ENCODE measurements around the gene ITLN2.
"Not testable (repeated sequence)": the region's sequence is repeated elsewhere in the genome, so short reads cannot be mapped to it uniquely, and the experiment has no call there.

The ITLN2 gene

DNA sequence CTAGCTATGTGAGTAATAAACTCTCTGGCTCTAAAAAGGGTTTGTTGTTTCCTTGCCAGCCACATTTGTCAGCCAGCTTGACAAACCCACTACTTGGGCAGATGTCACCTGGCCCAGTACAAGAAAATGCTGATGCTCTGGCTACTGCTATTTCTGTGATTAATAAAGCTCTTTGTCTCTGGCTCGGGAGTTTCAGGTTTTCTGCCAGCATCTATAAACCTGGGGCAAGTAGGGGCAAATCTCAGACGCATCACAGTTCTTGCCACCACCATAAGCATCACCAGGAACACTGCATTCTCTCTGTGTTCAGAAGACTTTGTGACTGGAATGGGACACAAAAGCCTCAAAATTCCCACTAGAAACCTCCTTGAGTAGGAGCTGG is 2.5 kb downstream of the ITLN2 start:
- DNase-seq: no peak

- peak; percentile 17 for DNase-seq
These were observed 3.0 kb downstream of the ITLN2 start for GRCh38 chr1:160951443-160952128.

DNA sequence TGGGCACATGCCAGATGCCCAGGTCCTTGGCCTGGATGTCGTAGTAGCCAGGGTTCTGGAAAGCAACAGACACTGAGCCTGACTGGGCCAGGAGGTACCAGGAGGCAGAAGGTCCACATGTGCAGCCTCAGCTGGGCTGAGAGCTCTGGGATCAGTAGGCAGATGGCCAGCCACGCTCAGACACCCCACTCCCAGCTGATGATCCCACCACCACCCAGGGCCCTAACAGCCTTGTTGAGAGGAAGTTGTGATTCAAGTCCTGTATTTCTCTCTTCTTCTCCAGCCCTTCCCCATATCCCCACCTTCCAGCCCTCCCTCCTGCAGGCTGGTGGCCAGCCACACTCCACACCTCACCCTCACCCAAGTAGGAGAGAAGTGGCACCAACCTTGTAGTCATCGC is 4.0 kb downstream of the ITLN2 start:
- no peak for DNase-seq

DNA sequence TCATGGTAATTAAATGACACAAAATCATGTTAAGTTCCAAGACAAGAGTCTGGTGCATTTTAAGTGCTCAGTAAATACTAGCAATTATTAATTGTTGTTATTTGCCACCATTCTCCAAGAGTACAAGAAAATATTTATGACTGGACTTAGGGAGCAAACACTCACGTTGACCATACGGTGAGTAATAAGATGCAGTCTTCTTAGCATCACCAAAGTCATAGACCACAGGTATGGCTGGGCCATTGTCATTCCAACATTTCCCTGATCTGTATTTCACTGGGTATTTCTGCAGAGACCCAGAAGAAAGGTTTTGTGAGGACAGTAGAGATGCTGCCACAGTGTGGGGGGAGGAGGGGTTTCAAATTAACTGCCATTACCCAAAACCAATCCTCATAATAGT is 4.7 kb downstream of the ITLN2 start:
- no peak for DNase-seq

DNA sequence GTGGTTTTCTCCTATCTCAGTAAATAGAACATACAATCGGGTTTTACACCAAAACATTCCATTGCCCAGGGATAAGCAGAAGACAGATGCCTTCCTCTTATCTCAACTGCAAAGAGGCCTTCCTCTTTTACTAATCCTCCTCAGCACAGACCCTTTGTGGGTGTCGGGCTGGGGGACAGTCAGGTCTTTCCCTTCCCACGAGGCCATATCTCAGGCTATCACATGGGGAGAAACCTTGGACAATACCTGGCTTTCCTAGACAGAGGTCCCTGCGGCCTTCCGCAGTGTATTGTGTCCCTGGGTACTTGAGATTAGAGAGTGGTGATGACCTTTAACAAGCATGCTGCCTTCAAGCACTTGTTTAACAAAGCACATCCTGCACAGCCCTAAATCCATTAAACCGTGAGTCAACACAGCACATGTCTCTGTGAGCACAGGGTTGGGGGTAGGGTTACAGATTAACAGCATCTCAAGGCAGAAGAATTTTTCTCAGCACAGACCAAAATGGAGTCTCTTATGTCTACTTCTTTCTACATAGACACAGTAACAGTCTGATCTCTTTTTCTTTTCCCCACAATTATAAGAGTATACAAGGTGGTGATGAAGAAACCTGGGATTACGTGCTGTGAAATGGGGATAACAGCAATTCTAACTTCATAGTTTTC is 5.3 kb downstream of the ITLN2 start:
- not testable (repeated sequence) for DNase-seq

GRCh38 chr1:160947174-160947759 is 7.3 kb downstream of the ITLN2 start:
- not testable (repeated sequence) for DNase-seq

- not testable (repeated sequence) for DNase-seq
These were observed 8.7 kb downstream of the ITLN2 start for GRCh38 chr1:160945881-160946280.

DNA sequence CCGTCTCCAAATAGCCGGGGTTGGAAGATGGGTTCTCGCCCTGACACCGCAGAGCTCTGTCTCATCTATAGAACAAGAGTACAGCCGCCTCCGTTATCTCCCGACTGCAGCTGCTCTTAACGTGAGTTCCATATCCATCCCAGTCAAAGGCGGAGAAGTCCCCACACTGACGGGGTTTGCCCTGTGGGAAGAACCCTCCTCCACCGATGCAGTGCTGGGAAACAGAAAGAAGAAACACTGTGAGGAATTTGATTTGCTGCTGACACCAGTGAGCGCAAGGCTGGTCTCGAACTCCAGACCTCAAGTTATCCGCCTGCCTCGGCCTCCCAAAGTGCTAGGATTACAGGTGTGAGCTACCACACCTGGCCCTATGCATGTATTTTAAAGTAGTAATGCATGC is 9.5 kb downstream of the ITLN2 start:
- DNase-seq: no peak

DNA sequence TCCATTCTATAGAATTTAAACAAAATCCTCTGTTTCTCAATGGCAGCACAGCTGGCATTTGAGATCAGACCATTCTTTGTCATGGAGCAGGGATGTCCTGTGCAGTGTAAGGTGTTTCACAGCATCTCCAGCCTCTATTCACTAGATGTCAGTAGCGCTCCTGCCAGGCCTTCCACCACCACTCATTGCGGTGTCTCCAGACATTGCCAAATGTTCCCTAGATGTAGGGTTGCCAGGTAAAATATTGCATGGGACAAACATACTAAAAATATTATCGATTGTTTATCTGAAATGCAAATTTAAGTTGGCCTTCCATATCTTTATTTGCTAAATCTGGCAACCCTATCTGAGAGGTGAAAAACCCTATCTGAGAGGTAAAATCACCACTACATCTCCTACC is 11.7 kb downstream of the ITLN2 start:
- DNase-seq: no peak

GRCh38 chr1:160936666-160937065 is 17.9 kb downstream of the ITLN2 start:
- not testable (repeated sequence) for DNase-seq

GRCh38 chr1:160935527-160936258 is 18.9 kb downstream of the ITLN2 start:
- DNase-seq: no peak

- not testable (repeated sequence) for DNase-seq
These were observed 21.3 kb downstream of the ITLN2 start for GRCh38 chr1:160933305-160933704.

GRCh38 chr1:160925652-160926244 is 28.9 kb downstream of the ITLN2 start:
- no peak for DNase-seq

DNA sequence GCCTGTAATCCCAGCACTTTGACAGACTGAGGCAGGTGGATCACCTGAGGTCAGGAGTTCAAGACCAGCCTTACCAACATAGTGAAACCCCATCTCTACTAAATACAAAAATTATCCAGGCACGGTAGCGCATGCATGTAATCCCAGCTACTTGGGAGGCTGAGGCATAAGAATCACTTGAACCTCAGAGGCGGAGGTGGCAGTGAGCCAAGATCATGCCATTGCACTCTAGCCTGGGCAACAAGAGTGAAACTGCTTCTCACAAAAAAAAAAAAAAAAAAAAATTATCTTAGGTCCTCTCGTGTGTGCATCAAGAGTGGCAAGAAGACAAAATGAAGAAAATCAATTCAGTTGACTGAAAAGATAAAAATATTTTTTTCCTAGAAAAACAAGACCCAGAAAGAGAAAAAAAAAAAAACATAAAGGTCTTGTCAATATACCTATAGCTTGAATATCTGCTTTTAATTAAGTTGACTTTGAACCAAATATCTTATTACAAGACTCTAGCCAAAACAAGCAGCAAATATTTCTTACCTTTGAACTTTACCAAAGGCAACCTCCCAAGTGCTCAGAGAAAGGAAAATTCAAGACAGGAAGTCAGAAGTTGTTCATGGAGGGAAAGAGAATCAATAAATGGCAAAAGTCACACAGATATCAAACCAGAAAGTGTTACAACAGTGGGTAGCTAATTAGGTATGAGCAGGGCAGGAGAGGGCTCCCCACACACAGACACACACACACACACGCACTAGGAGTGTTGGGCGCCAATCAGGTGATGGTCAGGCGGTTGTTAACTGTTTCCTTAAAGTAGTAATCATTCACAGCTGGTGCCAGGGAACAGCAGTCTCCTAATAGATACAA is 29.6 kb downstream of the ITLN2 start:
- DNase-seq: no peak

- no peak for DNase-seq
These were observed 37.9 kb downstream of the ITLN2 start for GRCh38 chr1:160916666-160917065.

GRCh38 chr1:160913229-160913628 is 41.4 kb downstream of the ITLN2 start:
- DNase-seq: not testable (repeated sequence)

DNA sequence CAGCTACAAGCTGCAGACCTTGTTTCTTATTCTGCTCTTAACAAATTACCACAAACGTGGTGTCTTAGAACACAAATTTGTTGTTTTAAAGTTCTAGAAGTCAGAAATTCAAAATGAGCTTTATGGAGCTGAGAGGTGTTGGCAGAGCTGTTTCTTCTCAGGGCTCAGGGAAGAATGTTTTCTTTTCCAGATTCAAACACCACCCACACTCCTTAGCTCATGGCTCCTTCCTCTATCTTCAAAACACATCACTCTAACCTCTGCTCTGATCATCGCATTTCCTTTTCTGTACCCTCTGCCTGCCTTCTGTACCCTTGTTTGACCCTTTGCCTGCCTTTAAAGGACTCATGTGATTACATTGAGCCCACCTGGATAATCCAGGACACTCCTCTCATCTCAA is 42.7 kb downstream of the ITLN2 start:
- DNase-seq: no peak

DNA sequence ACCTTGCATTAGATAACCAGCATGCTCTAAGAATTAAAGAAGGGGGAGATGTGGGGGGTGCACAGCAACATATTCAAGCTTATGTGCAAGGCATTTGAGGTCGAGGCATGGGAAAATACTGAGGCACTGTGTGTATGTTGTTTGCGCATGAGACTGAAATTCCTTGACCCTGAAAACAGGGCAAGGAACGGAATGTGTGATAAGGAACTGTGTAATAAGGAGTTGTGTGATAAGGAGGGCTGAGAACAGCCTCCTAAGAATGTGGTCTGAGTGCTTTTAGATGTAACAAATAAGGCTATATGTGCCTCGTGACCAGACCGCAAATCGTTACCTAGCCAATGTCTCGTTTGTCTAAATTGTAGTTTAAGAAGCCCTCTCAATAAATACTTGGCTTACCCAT is 43.2 kb downstream of the ITLN2 start:
- no peak for DNase-seq

GRCh38 chr1:160910170-160910750 is 44.3 kb downstream of the ITLN2 start:
- DNase-seq: no peak

DNA sequence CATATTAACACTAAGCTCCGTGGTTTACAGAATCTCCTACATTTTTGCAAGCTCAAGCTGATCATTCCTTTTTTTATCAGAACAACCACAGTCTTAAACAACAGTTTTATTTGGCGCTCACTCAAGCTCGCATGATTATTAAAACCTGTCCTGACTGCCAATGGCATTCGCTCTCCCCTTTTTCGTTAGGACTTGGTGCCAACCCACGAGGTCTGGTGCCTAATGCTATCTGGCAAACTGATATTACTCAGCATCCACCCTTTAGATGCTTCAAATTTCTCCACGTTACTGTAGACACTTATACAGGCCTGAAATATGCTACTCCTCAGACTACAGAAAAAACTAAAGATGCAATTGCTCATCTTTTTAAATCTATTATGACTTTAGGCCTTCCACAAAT is 46.6 kb downstream of the ITLN2 start:
- DNase-seq: no peak

DNA sequence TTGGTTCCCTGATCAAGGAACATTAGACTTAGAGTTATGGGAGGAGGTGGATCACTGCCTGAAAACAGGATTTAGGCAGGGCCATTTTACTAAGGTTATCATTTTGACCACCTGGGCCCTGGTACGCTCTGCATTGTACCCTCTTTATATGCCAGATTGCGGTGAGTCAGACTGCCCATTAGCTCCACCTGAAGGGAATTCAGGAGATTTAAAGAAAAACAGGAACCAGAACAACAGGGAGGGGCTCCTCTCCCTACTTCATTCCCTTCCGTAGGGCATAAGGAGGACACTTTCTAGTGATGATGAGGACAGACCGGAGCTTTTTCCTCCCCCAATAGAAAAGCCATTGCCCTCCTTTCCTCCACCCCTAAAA is 49.0 kb downstream of the ITLN2 start:
- DNase-seq: no peak
